ENCODE results near the gene SRGAP3.

The SRGAP3 gene

DNA sequence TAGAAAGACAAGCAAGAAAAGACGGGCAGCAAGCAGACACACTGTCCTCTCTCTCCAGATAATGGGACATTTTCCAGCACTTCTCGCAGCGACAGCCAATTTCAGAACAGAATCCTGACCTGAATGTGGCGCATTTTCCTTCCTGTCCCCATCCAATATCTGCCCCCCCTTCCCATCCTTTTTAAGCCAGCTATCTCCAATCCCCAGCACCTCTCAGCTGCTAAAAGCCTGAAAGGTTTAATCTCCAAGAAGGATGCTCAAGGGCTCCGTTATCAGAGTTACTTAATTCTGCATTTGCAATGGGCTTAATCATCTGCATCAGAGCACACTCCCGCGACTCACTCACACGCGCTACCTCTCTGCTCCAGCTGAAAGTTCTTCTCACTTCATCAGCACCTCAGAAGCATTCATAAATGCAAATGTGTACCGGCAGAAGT lies 50.5 kb downstream of the SRGAP3 start:
- DNase-seq = no peak

DNA sequence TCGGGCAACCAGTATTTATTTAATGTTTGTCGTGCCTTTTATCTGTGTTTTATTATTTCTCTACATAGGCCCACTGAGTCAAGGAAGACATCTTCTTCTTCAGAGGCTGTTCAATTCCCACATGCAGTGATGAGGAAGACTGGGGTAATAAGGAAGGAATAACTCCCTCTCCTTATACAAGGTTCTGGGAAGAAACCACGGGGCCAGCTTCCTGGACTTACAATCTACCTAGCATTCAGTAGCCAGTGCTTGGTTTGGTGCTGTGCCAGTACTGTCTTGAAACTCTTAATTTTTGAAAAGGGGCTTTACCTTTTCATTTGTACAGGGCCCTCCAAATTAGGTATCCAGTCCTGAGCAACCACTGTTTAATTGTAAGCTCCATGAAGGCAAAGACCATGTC lies 51.2 kb downstream of the SRGAP3 start:
- DNase-seq = no peak

DNA sequence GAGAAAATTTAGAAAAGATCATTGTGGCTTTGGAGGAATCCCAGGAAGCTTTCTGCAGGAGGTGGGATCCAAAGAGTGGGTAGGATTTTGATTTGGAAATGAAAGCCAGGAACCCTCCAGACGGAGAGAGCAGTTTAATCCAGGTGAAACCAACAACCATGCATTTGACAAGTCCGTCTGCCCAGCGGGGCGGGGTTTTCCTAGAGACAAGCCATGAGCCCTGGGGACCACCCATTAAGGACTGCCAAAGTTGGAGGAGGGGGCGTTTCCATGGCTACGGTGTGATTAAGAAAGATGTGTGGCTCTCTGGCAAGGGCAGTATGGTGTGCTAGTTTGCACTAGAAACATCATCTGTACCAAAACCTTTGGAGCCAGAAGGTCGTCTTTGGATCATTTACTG lies 53.4 kb downstream of the SRGAP3 start:
- DNase-seq = peak; percentile 5

DNA sequence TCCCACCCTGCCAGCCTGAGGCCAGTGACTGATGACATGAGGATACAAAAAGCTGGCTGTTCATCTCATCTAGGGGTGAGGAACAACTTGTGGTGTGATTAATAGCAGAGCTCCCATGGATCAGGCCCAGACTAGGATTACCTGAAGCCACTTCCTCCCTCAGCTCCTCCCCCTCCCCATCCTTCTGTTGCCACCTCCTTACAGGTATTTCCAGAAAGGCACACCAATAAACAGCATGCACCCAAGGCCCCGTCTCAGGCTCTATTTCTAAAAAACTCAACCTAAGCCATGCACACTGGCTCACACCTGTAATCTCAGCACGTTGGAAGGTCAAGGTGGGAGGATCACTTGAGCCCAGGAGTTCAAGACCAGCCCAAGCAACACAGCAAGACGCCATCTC lies 54.1 kb downstream of the SRGAP3 start:
- DNase-seq = no peak

DNA sequence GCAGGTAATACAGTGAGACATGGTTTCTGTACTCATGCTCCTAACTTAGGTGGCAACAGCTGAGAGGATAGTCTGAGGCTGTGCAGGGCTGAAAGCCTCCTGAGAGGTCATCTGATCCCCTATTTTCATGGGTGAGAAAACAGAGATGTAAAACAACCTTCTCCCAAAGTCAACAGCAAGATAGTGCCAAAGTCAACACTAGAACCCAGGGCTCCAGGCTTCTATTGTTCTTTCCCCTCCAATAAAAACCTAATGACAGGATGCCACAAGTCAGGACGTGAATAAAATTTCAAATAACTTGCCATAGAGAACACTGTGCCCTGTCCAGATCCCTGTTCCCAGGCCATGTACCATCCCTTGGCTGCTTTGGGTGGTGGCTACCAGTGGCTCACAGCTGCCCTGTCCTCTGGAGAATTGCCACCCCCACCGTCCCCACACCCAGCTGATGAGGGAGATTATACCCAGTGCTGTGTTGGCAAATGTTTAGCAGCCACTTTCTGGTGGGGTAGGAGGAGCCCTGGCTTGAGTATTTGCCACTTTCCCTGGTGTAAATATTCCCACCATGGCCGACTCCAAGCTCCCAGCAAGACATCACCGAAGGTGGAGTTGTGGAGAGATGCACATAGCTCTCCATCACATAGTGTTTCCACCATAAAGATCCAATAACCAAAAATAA lies 54.8 kb downstream of the SRGAP3 start:
- DNase-seq = no peak

DNA sequence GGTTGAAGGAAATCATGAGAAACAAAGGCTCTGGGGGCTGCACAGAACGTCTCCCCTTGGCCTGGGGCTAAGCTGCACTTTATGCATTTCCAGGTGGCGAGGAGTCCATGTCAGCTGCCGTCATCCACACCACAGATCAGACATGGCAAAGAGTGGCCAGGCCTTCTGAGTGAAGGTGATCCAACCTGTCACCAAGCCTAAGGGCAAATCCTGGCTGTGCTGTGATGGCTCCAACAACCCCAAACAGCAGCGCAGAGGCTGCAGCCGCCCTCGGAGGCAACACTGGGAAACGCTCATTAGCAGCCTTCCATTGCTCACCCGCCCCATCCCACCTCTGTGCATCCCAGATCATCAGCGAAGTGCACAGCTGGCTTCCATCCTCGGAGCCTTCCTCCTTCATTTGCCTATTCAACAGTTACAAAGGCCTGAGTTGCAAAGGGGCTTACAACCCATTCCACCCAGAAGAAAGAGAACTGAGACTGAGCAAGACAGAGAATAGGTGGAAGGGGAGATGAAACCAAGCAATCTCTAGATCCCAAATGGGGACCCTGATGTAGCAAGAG lies 55.7 kb downstream of the SRGAP3 start:
- no peak for DNase-seq

DNA sequence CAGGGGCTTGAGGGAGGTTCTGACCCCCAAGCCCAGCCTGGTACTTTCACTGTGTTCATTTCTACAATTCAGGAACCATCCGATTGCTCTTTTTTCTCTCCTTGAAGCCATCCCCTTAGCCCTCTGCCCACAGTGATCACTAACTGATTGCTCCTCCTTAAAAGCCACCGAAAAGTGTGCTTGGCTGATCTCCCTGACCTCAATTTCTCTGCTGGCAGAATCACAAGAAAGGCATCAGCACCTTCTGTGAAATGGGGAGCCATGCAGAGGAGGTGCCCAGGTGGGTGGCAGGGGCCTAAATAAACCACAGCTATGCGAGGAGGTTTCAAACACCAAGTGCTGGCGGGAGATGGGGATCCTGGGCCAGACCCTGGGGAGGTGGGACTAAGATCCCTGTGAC lies 56.2 kb downstream of the SRGAP3 start:
- no peak for DNase-seq

DNA sequence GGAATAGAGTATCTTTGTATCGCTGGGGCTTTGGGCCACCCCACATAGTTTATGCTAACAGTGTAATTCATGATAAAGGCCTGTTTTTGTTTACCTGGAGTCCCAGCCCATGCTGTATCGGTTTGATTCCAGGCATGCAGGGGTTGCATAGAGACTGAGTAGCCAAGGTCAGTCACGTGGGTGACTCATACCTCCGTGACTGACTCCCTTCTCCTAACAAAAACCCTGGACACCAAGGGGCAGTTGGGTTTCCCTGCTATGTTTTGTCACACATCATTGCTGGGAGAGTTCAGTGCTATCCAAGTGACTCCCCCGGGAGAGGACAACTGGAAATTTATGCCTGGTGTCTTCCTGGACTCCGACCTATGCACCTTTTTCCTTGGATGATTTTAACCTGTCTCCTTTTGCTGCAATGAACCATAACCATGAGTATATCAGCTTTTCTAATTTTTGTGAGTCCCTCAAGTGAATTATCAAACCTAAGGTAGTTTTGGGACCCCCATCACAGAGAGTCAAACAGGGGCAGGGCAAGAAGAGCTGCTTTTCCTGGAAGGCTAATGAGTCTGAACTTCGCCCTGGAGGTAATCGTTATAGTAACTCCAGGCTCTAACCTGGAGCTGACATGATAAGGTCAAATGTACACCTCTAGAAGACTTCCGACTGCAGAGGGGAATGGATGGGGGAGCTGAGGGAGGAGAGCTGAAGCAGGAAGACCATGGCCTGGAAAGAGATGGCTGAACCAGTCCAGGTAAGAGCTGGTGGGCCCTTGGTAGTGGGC lies 57.0 kb downstream of the SRGAP3 start:
- DNase-seq = no peak

DNA sequence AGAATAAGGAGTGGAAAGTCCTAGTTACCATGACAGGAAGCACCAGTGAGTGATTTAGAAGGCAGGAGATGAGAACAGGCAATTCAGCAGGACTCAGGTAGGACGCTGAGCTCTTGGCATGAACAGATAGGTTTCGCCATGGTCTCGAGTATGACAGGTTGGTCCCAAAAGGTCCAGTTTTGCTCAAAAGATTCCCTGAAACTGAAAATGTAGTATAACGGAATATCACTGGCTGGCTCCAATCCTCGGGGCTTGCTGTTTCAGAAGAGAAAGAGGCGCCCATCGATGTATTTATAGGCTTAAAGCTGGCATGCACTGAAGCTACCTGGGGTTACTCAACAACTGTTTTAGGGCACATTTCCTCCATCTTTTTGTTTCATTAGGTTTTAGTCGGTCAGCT lies 59.2 kb downstream of the SRGAP3 start:
- DNase-seq = no peak

DNA sequence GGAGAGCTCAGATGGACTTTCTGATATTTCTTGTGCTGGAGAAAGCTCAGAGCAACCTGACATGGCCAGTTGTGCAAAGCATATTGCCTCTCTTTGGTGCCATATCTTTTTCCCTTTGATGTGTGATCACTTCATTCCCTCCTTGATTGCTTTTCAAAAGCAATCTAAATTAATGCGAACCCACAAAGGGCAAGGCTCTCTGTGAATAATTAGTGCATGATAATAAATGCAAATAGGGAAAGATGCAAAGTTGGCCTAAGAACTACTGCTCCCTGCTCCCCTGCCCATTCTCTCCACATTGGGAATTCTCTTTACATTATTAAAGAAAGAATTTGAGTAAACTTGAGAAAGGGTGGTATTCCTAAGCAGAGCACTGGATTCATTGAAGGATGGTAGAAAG lies 60.9 kb downstream of the SRGAP3 start:
- DNase-seq = no peak

DNA sequence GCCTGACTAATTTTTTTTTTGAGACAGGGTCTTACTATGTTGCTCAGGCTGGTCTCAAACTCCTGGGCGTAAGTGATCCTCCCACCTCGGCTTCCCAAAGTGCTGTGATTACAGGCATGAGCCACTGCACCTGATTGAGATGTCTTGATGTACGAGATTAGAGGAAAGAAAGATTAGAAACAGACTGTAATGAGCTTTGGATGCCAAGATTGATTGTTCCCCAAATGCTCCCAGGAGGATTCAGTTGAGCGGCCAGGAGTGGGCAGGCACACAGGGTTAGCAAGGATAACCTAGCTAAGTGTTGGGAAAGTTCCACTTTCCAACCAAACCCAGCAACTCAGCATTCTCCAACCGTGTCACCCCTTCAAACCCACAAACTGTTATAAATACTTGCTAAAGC lies 63.7 kb downstream of the SRGAP3 start:
- DNase-seq = no peak

DNA sequence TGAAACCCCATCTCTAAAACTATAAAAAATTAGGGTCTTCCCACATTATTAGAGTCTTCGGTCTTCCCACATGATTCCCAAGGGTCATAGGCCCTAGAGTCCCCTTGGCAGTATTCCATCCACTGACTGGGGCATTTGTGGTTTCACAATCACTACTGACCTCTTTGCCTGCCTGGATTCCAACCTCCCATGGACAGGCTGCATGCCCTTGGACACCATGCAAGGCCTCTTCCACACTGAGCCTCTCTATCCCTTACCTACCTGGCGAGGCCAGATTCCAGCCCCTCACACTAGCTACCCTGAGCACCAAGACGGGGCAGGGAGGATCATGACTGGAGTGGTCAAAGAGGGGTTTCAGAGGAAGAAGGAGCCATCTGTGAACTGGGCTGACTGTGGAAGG lies 64.4 kb downstream of the SRGAP3 start:
- DNase-seq = no peak

DNA sequence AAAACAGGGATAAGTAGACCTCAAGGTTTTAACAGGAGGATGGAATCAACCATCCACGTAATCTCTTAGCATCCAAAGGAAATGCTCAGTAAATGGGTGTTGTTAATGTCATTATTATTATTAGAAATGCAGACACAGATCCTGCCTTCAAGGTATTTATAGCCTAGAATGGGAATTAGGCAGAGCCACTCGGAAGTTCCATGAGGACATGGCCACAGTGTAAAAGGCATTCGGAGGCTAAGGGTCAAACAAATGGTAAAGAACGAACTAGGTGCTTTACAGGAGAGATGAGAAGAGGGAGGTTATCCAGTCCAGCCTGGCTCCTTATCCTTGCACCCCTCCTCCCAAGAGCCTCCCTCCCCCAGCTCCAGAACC lies 65.0 kb downstream of the SRGAP3 start:
- no peak for DNase-seq

DNA sequence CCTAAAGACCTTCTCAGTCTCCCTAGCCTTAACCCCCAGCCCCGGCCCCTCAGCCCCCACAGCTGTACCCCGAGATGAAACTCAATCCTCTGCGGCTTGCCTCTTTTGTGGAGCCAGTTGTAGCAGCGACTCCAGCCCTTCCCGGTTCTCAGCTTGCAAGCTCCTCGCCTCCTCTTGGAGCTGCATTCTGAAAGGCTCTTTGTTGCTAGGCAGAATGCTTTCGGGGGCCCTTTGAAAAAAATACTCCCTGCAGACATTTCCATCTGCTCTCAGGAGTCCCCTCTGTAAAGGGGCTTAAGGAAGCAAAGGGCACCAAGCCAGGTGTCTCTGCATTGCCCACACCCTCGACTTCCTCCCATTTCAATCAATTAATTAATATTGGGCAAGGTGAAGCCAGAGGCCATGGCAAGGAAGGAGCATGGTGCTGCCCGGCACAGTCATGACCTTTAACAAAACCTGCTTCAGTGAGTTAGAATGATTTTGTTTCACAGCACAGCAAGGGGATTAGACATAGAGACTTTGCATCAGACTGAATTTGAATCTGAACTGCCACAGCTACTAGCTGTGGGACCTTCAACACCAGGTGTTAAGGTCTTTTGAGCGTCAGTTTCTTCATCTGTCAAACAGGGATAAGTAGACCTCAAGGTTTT lies 65.5 kb downstream of the SRGAP3 start:
- DNase-seq = peak; percentile 7

DNA sequence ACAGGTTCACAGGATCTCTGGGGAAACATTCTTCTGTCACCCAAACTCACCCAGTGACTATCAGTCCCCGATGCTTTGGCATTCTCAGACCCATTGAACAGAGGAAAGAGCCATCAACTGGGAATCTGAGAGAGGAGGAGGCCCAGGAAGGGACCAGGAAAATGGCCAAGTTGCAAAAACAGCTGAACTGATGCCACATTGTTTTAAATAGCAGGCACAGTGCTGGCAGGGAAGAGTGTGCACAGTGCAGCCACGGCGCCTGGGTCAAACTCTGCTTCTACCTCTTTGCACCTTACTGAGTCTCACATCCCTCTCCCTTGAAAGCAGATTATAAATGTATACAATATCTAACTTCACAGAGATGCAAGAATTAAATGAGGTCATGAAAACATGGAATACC lies 66.4 kb downstream of the SRGAP3 start:
- DNase-seq = no peak

DNA sequence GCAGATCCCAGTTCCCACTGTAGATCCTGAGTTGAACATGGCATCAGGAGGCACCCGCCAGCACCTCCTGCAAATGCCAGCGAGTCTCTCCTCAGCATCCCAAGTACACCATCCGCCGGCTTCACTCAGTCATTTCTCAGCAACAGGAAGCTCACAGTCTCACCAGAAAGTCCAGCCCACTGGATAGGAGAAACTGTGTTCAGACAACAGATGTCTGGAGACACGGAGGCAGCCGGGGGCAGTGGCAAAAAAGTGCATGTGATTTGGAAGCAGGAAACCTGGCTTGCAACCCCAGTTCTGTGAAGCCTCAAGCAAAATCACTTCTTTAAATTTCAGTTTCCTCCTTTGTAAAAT lies 68.7 kb downstream of the SRGAP3 start:
- no peak for DNase-seq

DNA sequence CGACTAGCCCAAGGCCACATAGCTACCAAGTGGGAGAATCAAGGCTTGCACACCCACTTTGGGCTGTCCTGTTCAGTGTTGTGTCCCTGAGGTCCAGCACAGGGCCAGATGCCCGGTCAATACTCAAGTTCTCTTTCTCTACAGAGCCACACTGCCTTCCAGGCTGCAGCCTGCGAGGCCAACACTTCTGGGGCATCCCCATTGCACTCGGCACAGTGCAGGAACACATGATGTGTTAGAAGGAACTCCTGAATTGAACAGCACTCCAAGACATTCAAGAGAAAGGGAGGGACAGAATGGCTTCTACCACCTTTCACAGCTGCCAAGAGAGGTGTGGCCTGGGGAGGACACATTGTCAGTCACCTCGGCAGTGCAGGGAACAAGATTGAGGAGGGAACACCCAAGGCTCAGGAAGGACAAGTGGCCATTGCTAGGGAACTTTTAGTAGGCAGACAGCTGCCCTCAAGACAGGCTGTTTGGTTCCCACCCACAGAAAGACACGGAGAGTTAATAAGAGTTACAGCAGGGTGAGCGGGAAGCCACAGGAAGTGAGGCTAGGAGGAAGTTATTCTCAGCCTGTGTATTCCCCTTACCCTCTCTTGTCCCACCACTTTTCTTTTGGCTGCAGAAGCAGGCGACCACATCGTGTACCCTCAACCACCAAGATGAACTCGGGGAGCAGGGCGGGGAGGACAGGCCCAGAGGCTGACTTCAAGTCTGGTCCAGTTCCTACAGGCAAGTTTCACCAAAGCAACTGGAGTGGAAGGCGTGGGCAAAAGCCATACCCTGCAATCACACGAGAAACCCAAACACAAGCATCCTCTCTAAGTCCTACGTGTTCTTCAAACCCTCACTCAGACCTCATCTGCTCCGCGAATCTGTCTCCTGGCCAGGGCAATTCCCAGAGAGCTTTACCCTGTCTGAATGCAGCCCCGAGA lies 69.4 kb downstream of the SRGAP3 start:
- DNase-seq = no peak

DNA sequence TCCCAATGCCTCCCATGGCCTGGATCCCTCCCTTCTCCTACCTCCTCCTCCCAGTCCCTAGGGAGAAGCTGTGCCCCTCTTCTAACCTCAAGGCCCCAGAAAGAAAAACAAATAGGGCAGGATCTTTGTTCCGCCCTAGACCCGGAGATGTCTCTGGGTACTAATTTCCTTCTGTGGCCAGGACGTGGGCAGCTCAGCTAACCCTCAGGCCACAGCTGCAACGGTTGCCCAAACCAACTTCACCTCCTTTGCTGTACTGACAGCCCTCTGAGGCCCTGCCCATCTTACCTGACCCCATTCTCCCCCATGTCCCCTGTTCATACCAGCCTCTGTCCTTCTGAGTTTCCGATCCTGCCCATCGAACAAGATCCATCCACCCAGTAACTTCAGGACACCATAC lies 70.7 kb downstream of the SRGAP3 start:
- no peak for DNase-seq

DNA sequence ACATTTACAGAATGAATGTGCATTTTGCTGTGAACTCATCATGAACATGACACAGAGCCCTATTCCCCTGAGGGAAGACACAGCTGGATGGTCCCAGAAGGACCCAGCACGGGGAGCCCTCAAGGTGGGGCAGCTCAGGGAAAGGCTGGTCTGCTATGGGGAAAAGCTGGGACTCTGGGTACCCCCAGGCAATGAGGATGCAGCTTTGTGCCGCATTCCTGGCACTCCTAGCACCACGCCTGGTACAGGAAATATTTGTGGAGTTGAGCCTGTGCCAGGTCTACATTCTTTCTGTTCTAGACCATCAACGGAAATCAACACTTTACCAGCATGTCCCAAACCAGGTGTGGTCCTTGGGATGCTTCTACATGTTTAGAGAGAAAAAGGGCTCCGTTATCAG lies 74.0 kb downstream of the SRGAP3 start:
- DNase-seq = no peak

DNA sequence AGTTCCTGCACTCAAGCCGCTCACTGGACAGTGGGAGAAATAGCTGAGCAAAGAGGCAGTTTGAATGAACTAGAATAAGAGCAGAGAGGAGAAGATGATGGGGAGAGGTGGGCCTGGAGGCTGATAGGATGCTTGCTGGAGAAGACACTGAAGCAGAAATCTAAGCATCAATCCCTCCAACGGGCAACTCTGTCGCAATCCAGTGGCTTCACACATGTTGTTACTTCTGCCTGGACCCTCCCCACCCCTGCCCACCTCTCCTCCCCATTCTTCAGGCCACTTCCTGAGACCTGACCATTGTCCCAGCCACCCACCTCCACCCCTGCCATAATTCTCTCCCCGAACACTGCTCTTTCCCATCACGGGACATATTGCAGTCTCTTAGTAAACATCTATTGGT lies 76.0 kb downstream of the SRGAP3 start:
- no peak for DNase-seq

DNA sequence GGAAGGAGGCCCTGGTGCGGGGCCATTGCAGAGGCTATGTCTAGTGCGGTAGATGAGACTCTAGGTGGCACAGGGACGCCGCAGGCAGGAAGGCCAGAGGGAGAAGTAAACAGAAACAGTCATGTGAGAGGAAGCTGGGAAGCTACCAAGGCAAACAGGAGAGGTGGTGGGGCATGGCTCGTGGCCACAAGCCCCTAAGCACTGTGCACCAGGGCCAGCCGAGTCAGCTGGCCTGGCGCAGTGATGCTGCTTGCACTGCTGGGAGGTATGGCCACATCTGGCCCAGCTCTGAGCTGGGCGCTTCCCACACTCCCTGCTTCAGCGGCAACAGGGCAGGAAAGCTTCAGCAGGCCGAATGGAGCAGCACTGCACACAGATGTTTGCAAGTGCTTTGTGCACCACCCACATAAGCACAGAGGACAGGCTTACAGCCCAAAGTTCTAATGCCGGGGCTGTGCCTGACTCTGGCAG lies 76.6 kb downstream of the SRGAP3 start:
- no peak for DNase-seq

DNA sequence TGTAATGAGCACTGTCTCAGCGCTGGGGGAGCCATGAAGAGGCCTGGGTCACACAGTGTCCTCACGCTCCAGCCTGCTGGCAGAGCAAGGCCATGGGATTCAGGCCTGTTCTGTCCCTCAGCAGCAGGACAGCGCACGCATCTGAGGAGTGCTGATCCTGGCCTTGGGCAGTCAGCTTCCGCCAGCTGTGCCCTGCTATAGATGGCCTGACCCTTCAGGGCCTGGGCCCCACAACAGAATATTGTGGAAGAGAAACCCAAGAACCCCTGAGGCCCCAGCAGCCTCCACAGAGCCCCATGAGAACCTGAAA lies 78.6 kb downstream of the SRGAP3 start:
- DNase-seq = no peak

Measured in NCI-H2227 treated with DMSO at 0.1 percent for 48 hours (cell line).